NOMO-1 (cell line): ENCODE results near the gene THBD.

Experiments used
- DNase-seq, 2 experiments: peaks; one replicate each; lab custom pipeline; 2025; ENCODE audit not compliant: unreplicated experiment in 2 of 2; lab: John Stamatoyannopoulos, UW

The THBD gene

GRCh38 chr20:23039136-23039875 lies 10.2 kb downstream of the THBD start:
- DNase-seq: no peak

GRCh38 chr20:23037017-23037481 lies 12.4 kb downstream of the THBD start:
- no peak for DNase-seq

- no peak for DNase-seq
These were observed 13.1 kb downstream of the THBD start for GRCh38 chr20:23036371-23036770.

GRCh38 chr20:23035731-23036130 lies 13.7 kb downstream of the THBD start:
- no peak for DNase-seq

GRCh38 chr20:23034721-23035671 lies 14.5 kb downstream of the THBD start, which contains the start of gene SSTR4:
Gene SSTR4 (plus strand): TSS chr20:23035312. CDS start chr20:23035484, 172 bp downstream.
- no peak for DNase-seq

GRCh38 chr20:23033918-23034317 lies 15.6 kb downstream of the THBD start:
- DNase-seq: no peak

- DNase-seq: no peak
These were observed 16.8 kb downstream of the THBD start for GRCh38 chr20:23032750-23033078.

- no peak for DNase-seq
These were observed 17.3 kb downstream of the THBD start for GRCh38 chr20:23032056-23032749.

GRCh38 chr20:23031346-23031745 lies 18.1 kb downstream of the THBD start:
- no peak for DNase-seq

- no peak for DNase-seq
These were observed 20.1 kb downstream of the THBD start for GRCh38 chr20:23029324-23029723.

GRCh38 chr20:23028392-23028791 lies 21.1 kb downstream of the THBD start:
- no peak for DNase-seq

- peak; percentile 36 to 37 for DNase-seq
These were observed 21.8 kb downstream of the THBD start for GRCh38 chr20:23027721-23028120.

- peak; percentile 66 for DNase-seq
These were observed 24.0 kb downstream of the THBD start for GRCh38 chr20:23025503-23025902.

GRCh38 chr20:23024701-23025100 lies 24.8 kb downstream of the THBD start:
- DNase-seq: no peak

- DNase-seq: no peak
These were observed 25.8 kb downstream of the THBD start for GRCh38 chr20:23023621-23024177.

- DNase-seq: no peak
These were observed 26.6 kb downstream of the THBD start for GRCh38 chr20:23022849-23023248.

- no peak for DNase-seq
These were observed 27.5 kb downstream of the THBD start for GRCh38 chr20:23021951-23022350.

- no peak for DNase-seq
These were observed 27.9 kb downstream of the THBD start for GRCh38 chr20:23021541-23021940.

GRCh38 chr20:23020230-23021018 lies 29.0 kb downstream of the THBD start:
- DNase-seq: no peak

- no peak for DNase-seq
These were observed 30.1 kb downstream of the THBD start for GRCh38 chr20:23019403-23019802.
